H1 (cell line): Measurements from ENCODE around the gene TXLNA. TPM values are rescaled to one million over a fixed set of nuclear protein-coding genes. Genes with fewer than 3 reads are reported as not detected.

Source experiments
- CTCF ChIA-PET: fragments of 300-600 bp; sonication (Branson Sonifier 250); formaldehyde crosslinking; loops from one replicate; lab custom pipeline; 2021; ENCODE audit not compliant: partially characterized antibody; lab: Charles Lee
- POLR2A ChIA-PET: fragments of 300-600 bp; sonication (Branson Sonifier 250); formaldehyde crosslinking; loops from one replicate; lab custom pipeline; 2021; ENCODE audit warnings: inconsistent platforms; ENCODE audit not compliant: partially characterized antibody; lab: Charles Lee
- DNase-seq, 2 experiments: peaks; one replicate each; pipeline versions ENCODE4 v3.0.0 to v3.0.0-alpha.2; 2010 to 2022; ENCODE audit warnings: low spot score in 2 of 2, low read depth in 1 of 2, mixed read lengths in 1 of 2
- FAIRE-seq: peaks from 2 replicates; lab custom pipeline; 2011; peaks lifted over from hg19 to GRCh38; lab: Jason Lieb, UNC
- H2AFZ ChIP-seq: 2 replicates; pipeline ENCODE4 v1.8.1; 2012; ENCODE audit warnings: low read length, inconsistent platforms
- H2AK5ac ChIP-seq: 2 replicates; pipeline ENCODE4 v1.6.1; 2013; ENCODE audit warnings: low read depth, low read length
- H2BK120ac ChIP-seq: replicated peaks from 2 replicates; pipeline ENCODE3; 2013; ENCODE audit warnings: low read depth, low read length, inconsistent platforms
- H2BK12ac ChIP-seq: 2 replicates; pipeline ENCODE4 v1.6.1; 2013; ENCODE audit warnings: low read depth, low read length
- H2BK15ac ChIP-seq: 2 replicates; pipeline ENCODE4 v1.6.1; 2013; ENCODE audit warnings: low read length
- H2BK20ac ChIP-seq: 2 replicates; pipeline ENCODE4 v1.6.1; 2013; ENCODE audit warnings: low read length
- H2BK5ac ChIP-seq: 2 replicates; pipeline ENCODE4 v1.6.1; 2013; ENCODE audit warnings: low read depth, low read length
- H3K14ac ChIP-seq: 2 replicates; pipeline ENCODE4 v1.6.1; 2013; ENCODE audit warnings: inconsistent platforms; ENCODE audit not compliant: insufficient read length
- H3K18ac ChIP-seq: 2 replicates; pipeline ENCODE4 v1.6.1; 2013; ENCODE audit warnings: low read length; ENCODE audit errors: extremely low read depth
- H3K23ac ChIP-seq: 2 replicates; pipeline ENCODE4 v1.6.1; 2013; ENCODE audit warnings: inconsistent platforms; ENCODE audit not compliant: insufficient read length
- H3K23me2 ChIP-seq: 2 replicates; pipeline ENCODE4 v1.6.1; 2013; ENCODE audit warnings: low read depth, low read length
- H3K27ac ChIP-seq: 2 replicates; pipeline ENCODE4 v1.6.1; 2011; ENCODE audit warnings: low read depth, low read length, inconsistent platforms
- H3K27me3 ChIP-seq, 4 experiments: replicated peaks in 1 of 4; 1 replicate in 1 of 4; 2 replicates in 3 of 4; pipeline versions ENCODE4 v1.6.1 to v1.8.1; 2011 to 2013; ENCODE audit warnings: low read length in 3 of 4, mild to moderate bottlenecking in 3 of 4, inconsistent platforms in 2 of 4, mixed read lengths in 2 of 4, moderate library complexity in 1 of 4; ENCODE audit not compliant: control insufficient read depth in 3 of 4, insufficient read depth in 3 of 4; ENCODE audit errors: extremely low read depth in 1 of 4
- H3K36me3 ChIP-seq, 4 experiments: 2 replicates each; pipeline versions ENCODE4 v1.6.1 to v1.8.1; 2011 to 2013; ENCODE audit warnings: mild to moderate bottlenecking in 4 of 4, low read length in 3 of 4, moderate library complexity in 2 of 4, control low read depth in 1 of 4, inconsistent platforms in 1 of 4; ENCODE audit not compliant: insufficient read depth in 4 of 4, control insufficient read depth in 2 of 4
- H3K4ac ChIP-seq: replicated peaks from 2 replicates; pipeline ENCODE3; 2013; ENCODE audit warnings: low read length, low read depth, mixed read lengths, inconsistent platforms; ENCODE audit not compliant: insufficient read length
- H3K4me1 ChIP-seq, 4 experiments: replicated peaks in 1 of 4; 1 replicate in 1 of 4; 2 replicates in 3 of 4; pipeline versions ENCODE4 v1.6.1 to v1.8.1; 2011 to 2013; ENCODE audit warnings: low read length in 3 of 4, inconsistent platforms in 2 of 4, mixed read lengths in 1 of 4; ENCODE audit not compliant: insufficient read depth in 4 of 4, control insufficient read depth in 3 of 4
- H3K4me2 ChIP-seq, 2 experiments: 2 replicates each; pipeline versions ENCODE4 v1.6.1 to v1.8.1; 2011 to 2013; ENCODE audit warnings: low read depth in 2 of 2, low read length in 2 of 2, control low read depth in 1 of 2, inconsistent platforms in 1 of 2, mild to moderate bottlenecking in 1 of 2; ENCODE audit not compliant: insufficient read depth in 1 of 2
- H3K4me3 ChIP-seq, 4 experiments: fragments of 200-600, 300-600 bp in 1 of 4; sonication (generic), shearing (Covaris generic), sonication (Bioruptor Twin) in 1 of 4; 2 replicates each; pipeline versions ENCODE4 v1.5.1 to v1.8.1; 2011 to 2016; ENCODE audit warnings: low read length in 4 of 4, low read depth in 3 of 4, control low read depth in 2 of 4, inconsistent platforms in 2 of 4, mild to moderate bottlenecking in 2 of 4, mixed read lengths in 1 of 4, moderate library complexity in 1 of 4; ENCODE audit not compliant: insufficient read depth in 2 of 4; ENCODE audit errors: extremely low read depth in 1 of 4
- H3K56ac ChIP-seq: replicated peaks from 2 replicates; pipeline ENCODE3; 2013; ENCODE audit warnings: low read depth, mild to moderate bottlenecking, mixed read lengths, low read length, inconsistent platforms; ENCODE audit not compliant: insufficient read length
- H3K79me1 ChIP-seq: 2 replicates; pipeline ENCODE4 v1.6.1; 2013; ENCODE audit warnings: low read depth, low read length, control low read depth
- H3K79me2 ChIP-seq, 2 experiments: 2 replicates each; pipeline versions ENCODE4 v1.6.1 to v1.8.1; 2012 to 2013; ENCODE audit warnings: low read length in 2 of 2, mild to moderate bottlenecking in 2 of 2, inconsistent platforms in 1 of 2; ENCODE audit not compliant: insufficient read depth in 2 of 2, control insufficient read depth in 1 of 2
- H3K9ac ChIP-seq, 4 experiments: replicated peaks in 1 of 4; 1 replicate in 1 of 4; 2 replicates in 3 of 4; pipeline versions ENCODE4 v1.6.1 to v1.8.1; 2011 to 2013; ENCODE audit warnings: low read depth in 3 of 4, low read length in 3 of 4, control low read depth in 2 of 4, mild to moderate bottlenecking in 2 of 4, moderate library complexity in 2 of 4, inconsistent platforms in 1 of 4; ENCODE audit errors: extremely low read depth in 1 of 4
- H3K9me3 ChIP-seq, 2 experiments: 2 replicates each; pipeline versions ENCODE4 v1.6.1 to v1.8.1; 2012 to 2013; ENCODE audit warnings: mild to moderate bottlenecking in 2 of 2, moderate library complexity in 2 of 2, control low read depth in 1 of 2, inconsistent platforms in 1 of 2, low read depth in 1 of 2, low read length in 1 of 2, mixed read lengths in 1 of 2; ENCODE audit not compliant: insufficient read depth in 2 of 2
- H4K20me1 ChIP-seq, 2 experiments: replicated peaks in 1 of 2; 2 replicates each; pipeline versions ENCODE3 to v1.8.1; 2011 to 2013; ENCODE audit warnings: inconsistent platforms in 2 of 2, low read length in 2 of 2, mild to moderate bottlenecking in 1 of 2; ENCODE audit not compliant: insufficient read depth in 2 of 2, control insufficient read depth in 1 of 2
- H4K5ac ChIP-seq: 2 replicates; pipeline ENCODE4 v1.6.1; 2013; ENCODE audit warnings: low read length, low read depth, mixed read lengths, inconsistent platforms; ENCODE audit not compliant: insufficient read length
- H4K8ac ChIP-seq: 2 replicates; pipeline ENCODE4 v1.8.0; 2013; ENCODE audit warnings: mild to moderate bottlenecking, moderate library complexity, low read length, inconsistent platforms; ENCODE audit not compliant: insufficient read depth; ENCODE audit errors: extremely low read depth
- H4K91ac ChIP-seq: replicated peaks from 2 replicates; pipeline ENCODE3; 2013; ENCODE audit warnings: low read length, mixed read lengths, inconsistent platforms; ENCODE audit not compliant: insufficient read length
- ASH2L ChIP-seq: fragments of 200-600, 300-600 bp; sonication (generic); IDR thresholded peaks from one replicate; pipeline ENCODE4 v1.7.1; 2017; ENCODE audit warnings: low read length
- BACH1 ChIP-seq: IDR thresholded peaks from 2 replicates; pipeline ENCODE4 v1.6.1; 2012; ENCODE audit warnings: low read length, improper control_type of control experiment
- CHD1 ChIP-seq: IDR thresholded peaks from 2 replicates; pipeline ENCODE4 v1.6.1; 2012; ENCODE audit warnings: low read depth, low read length, improper control_type of control experiment
- CREB1 ChIP-seq: IDR thresholded peaks from 2 replicates; pipeline ENCODE4 v1.6.1; 2012; ENCODE audit warnings: inconsistent platforms
- CTCF ChIP-seq, 3 experiments: IDR thresholded peaks; 1 replicate in 2 of 3; 2 replicates in 1 of 3; pipeline versions ENCODE4 v1.5.1 to v1.6.1; 2011; ENCODE audit warnings: low read length in 3 of 3, mild to moderate bottlenecking in 3 of 3, inconsistent platforms in 2 of 3, low read depth in 1 of 3, moderate library complexity in 1 of 3; ENCODE audit not compliant: insufficient read depth in 1 of 3; ENCODE audit errors: control extremely low read depth in 1 of 3
- FOSL1 ChIP-seq: IDR thresholded peaks from 2 replicates; pipeline ENCODE4 v1.6.1; 2011; ENCODE audit warnings: mild to moderate bottlenecking, low read depth, low read length, moderate library complexity; ENCODE audit not compliant: insufficient read depth
- GABPA ChIP-seq: IDR thresholded peaks from 2 replicates; pipeline ENCODE4 v1.6.1; 2011; ENCODE audit warnings: mild to moderate bottlenecking, low read length, moderate library complexity, borderline replicate concordance; ENCODE audit not compliant: insufficient read depth
- POLR2AphosphoS5 ChIP-seq: IDR thresholded peaks from 2 replicates; pipeline ENCODE4 v1.6.1; 2011; ENCODE audit warnings: low read depth, low read length
- SUZ12 ChIP-seq: fragments of 200-600 bp; sonication (generic); IDR thresholded peaks from 2 replicates; pipeline ENCODE4 v1.6.1; 2012; ENCODE audit warnings: mild to moderate bottlenecking, inconsistent platforms, low read length, moderate library complexity, mixed read lengths
- TBP ChIP-seq: IDR thresholded peaks from 2 replicates; pipeline ENCODE4 v1.6.1; 2011; ENCODE audit warnings: low read depth, low read length, improper control_type of control experiment
- WGBS, 2 experiments: shearing (Covaris generic) in 1 of 2; methylation state at CpG; one replicate each; pipeline versions ENCODE4 v1.1.6 to v1.1.7; 2013 to 2015; ENCODE audit warnings: low lambda C conversion rate in 2 of 2, mixed read lengths in 2 of 2, inconsistent platforms in 1 of 2, low coverage in 1 of 2, missing lambda C conversion rate in 1 of 2; ENCODE audit not compliant: insufficient replicate concordance in 2 of 2, insufficient coverage in 1 of 2, insufficient read length in 1 of 2; ENCODE audit errors: extremely low coverage in 1 of 2, missing lambda C conversion rate in 1 of 2; 5-methylcytosine and 5-hydroxymethylcytosine counted together
- polyA plus RNA-seq, 7 experiments: library from polyadenylated mRNA; depleted of rRNA in 3 of 7; stranded (reverse) in 5 of 7; unstranded in 2 of 7; fragments of >200 nt in 5 of 7; fragments of 200-250 nt in 2 of 7; gene quantifications; 1 replicate in 5 of 7; 2 replicates in 1 of 7; 4 replicates in 1 of 7; pipeline versions ENCODE4 v1.2.1 to v1.2.3, GENCODE V29; 2011 to 2013; ENCODE audit warnings: missing spikeins in 2 of 7, mixed read lengths in 2 of 7
- total RNA-seq: library from RNA; stranded (reverse); fragmentation: NEBNext Ultra II Directional; extraction: Animal tissue kit (Norgen Biotek cat#: 25700); gene quantifications from 2 replicates; pipeline ENCODE4 v1.2.1, GENCODE V29; 2021

The TXLNA gene
- total and polyA plus RNA-seq, 2 of the 8 experiments (the other 6 are each of a cell fraction or from before 2014, with no cell fraction given), result 31.3 to 46.9 TPM

GRCh38 chr1:32138965-32139364, 40.5 kb upstream of the TXLNA start:
- Histone ChIP-seq H2BK12ac (no peak overlapping the region), H3K9me3 (no peaks in the 10 kb centered on the region), H4K5ac (no peak overlapping the region), H3K18ac (no peak overlapping the region), H3K23me2 (no peaks in the 10 kb centered on the region), H2BK120ac (no peak overlapping the region), H2BK15ac (no peak overlapping the region), H3K36me3 (no peaks in the 10 kb centered on the region), H2BK20ac (no peak overlapping the region), H3K4ac (no peak overlapping the region), H3K56ac (no peak overlapping the region), H3K27ac (no peak overlapping the region), H3K79me2 (peaks cover 0 to 58% of the 10 kb centered on the region in 2 experiments; a peak in 2 of 4 replicates), H2BK5ac (no peak overlapping the region), H2AK5ac (no peak overlapping the region), H3K27me3 (no peaks in the 10 kb centered on the region), H4K20me1 (peaks cover 6 to 10% of the 10 kb centered on the region in 2 experiments), H3K14ac (no peak overlapping the region), H3K23ac (no peak overlapping the region), H4K91ac (no peak overlapping the region), H3K79me1 (no peaks in the 10 kb centered on the region; the same call in none of the 2 replicates), H3K4me2 (no peak overlapping the region), H3K4me1 (no peaks in the 10 kb centered on the region), H2AFZ (no peak overlapping the region), H4K8ac (no peak overlapping the region), H3K9ac (no peak overlapping the region), H3K4me3 (no peak overlapping the region)
- TF ChIP-seq SUZ12 (no peak), GABPA (no peak), ASH2L (no peak), BACH1 (no peak), POLR2AphosphoS5 (no peak), CTCF (IDR thresholded peaks at IDR 0.05; ENCODE audit: control extremely low read depth in 1 of 3, insufficient read depth in 1 of 3, low read depth in 1 of 3, low read length in 3 of 3) (no peak), CREB1 (no peak), FOSL1 (no peak), TBP (no peak), CHD1 (no peak)
- DNase-seq (no peak), FAIRE-seq (no peak)
- ChIA-PET POLR2A (interaction anchor here (1.2 kb wide), 1 partner anchor 10 kb away, joined by 3 read pairs; no protein-coding TSS in a partner anchor), CTCF (no interaction called here)
- 89% methylated on average over 5 of the region's 5 CpGs; no CpG with 5 or more reads in 1 of the 2 experiments for WGBS, 2 experiments
